Osteoblast (primary cell): ENCODE results near the gene MACROD2. TPM values are rescaled to one million over a fixed set of nuclear protein-coding genes. Genes with fewer than 3 reads are reported as not detected.

Experiments
- DNase-seq: peaks from one replicate; pipeline ENCODE4 v3.0.0; 2011; ENCODE audit warnings: low spot score, mixed read lengths; ENCODE audit not compliant: insufficient read length; ENCODE audit errors: missing footprints
- H2AFZ ChIP-seq: 2 replicates; pipeline ENCODE4 v1.6.0; 2011; ENCODE audit warnings: mild to moderate bottlenecking, low read length
- H3K27ac ChIP-seq: 2 replicates; pipeline ENCODE4 v1.5.1; 2011; ENCODE audit warnings: mild to moderate bottlenecking, low read depth, low read length, moderate library complexity
- H3K27me3 ChIP-seq: 2 replicates; pipeline ENCODE4 v1.6.0; 2012; ENCODE audit warnings: mild to moderate bottlenecking, control low read depth, inconsistent platforms, low read length, moderate library complexity; ENCODE audit not compliant: insufficient read depth
- H3K36me3 ChIP-seq: 2 replicates; pipeline ENCODE4 v1.5.1; 2011; ENCODE audit warnings: mild to moderate bottlenecking, low read length, control low read depth, moderate library complexity; ENCODE audit not compliant: insufficient read depth
- H3K4me1 ChIP-seq: 2 replicates; pipeline ENCODE4 v1.5.1; 2011; ENCODE audit warnings: mild to moderate bottlenecking, low read length, control low read depth, moderate library complexity; ENCODE audit not compliant: insufficient read depth
- H3K4me2 ChIP-seq: 2 replicates; pipeline ENCODE4 v1.6.0; 2011; ENCODE audit warnings: mild to moderate bottlenecking, low read length; ENCODE audit not compliant: insufficient read depth
- H3K4me3 ChIP-seq: fragments of 200-600 bp; sonication (generic); 3 replicates; pipeline ENCODE4 v1.5.1; 2012; ENCODE audit warnings: mild to moderate bottlenecking, low read length, inconsistent platforms; ENCODE audit not compliant: insufficient read depth
- H3K79me2 ChIP-seq: 2 replicates; pipeline ENCODE4 v1.6.0; 2012; ENCODE audit warnings: mild to moderate bottlenecking, low read length, control low read depth, inconsistent platforms; ENCODE audit not compliant: insufficient read depth
- H3K9me3 ChIP-seq: 2 replicates; pipeline ENCODE4 v1.5.1; 2011; ENCODE audit warnings: low read depth, low read length, control low read depth
- H4K20me1 ChIP-seq: 2 replicates; pipeline ENCODE4 v1.6.0; 2012; ENCODE audit warnings: mild to moderate bottlenecking, low read length, control low read depth; ENCODE audit not compliant: insufficient read depth
- CTCF ChIP-seq: IDR thresholded peaks from 2 replicates; pipeline ENCODE4 v1.5.1; 2011; ENCODE audit warnings: mild to moderate bottlenecking, low read depth, low read length, moderate library complexity; ENCODE audit errors: extremely low read depth
- total RNA-seq: library from RNA; depleted of rRNA; stranded (reverse); fragments of >200 nt; gene quantifications from 2 replicates; pipeline ENCODE4 v1.2.3, GENCODE V29; 2012

The MACROD2 gene
- total RNA-seq, 1 donor, result 4.0 TPM

- H3K4me3 ChIP-seq, result no peak overlapping the region
- H3K4me2 ChIP-seq, result no peak overlapping the region
- H3K4me1 ChIP-seq, result no peaks in the 10 kb centered on the region
Observed at GRCh38 chr20:15163632-15164031, 1168.3 kb downstream of the MACROD2 start.

GRCh38 chr20:15164726-15165125 lies 1169.4 kb downstream of the MACROD2 start:
- no peaks in the 10 kb centered on the region for H3K9me3 ChIP-seq
- no peak overlapping the region for H3K27ac ChIP-seq
- no peaks in the 10 kb centered on the region for H3K4me1 ChIP-seq
- H3K79me2 ChIP-seq, result no peaks in the 10 kb centered on the region
- H3K36me3 ChIP-seq, result no peaks in the 10 kb centered on the region
- no peak for TF ChIP-seq CTCF
- H3K4me3 ChIP-seq, result no peak overlapping the region
- no peaks in the 10 kb centered on the region for H3K27me3 ChIP-seq
- H2AFZ ChIP-seq, result no peak overlapping the region
- no peak overlapping the region for H3K4me2 ChIP-seq
- no peaks in the 10 kb centered on the region for H4K20me1 ChIP-seq
- no peak for DNase-seq

More at GRCh38 chr20:15163632-15164031, 1168.3 kb downstream of the MACROD2 start:
- Histone ChIP-seq H3K9me3 (no peaks in the 10 kb centered on the region), H3K27ac (no peak overlapping the region), H4K20me1 (no peaks in the 10 kb centered on the region), H2AFZ (no peak overlapping the region), H3K79me2 (no peaks in the 10 kb centered on the region), H3K27me3 (no peaks in the 10 kb centered on the region), H3K36me3 (no peaks in the 10 kb centered on the region)
- DNase-seq, result no peak
- TF ChIP-seq CTCF, result no peak

GRCh38 chr20:15166744-15167143 lies 1171.4 kb downstream of the MACROD2 start:
- TF ChIP-seq CTCF, result no peak
- Histone ChIP-seq H3K4me1 (no peaks in the 10 kb centered on the region), H3K79me2 (no peaks in the 10 kb centered on the region), H3K36me3 (no peaks in the 10 kb centered on the region), H3K27ac (no peak overlapping the region), H2AFZ (no peak overlapping the region), H3K27me3 (no peaks in the 10 kb centered on the region), H4K20me1 (no peaks in the 10 kb centered on the region), H3K9me3 (no peaks in the 10 kb centered on the region), H3K4me2 (no peak overlapping the region), H3K4me3 (no peak overlapping the region)
- no peak for DNase-seq

GRCh38 chr20:15171016-15171415 lies 1175.7 kb downstream of the MACROD2 start:
- Histone ChIP-seq H3K4me2 (no peak overlapping the region), H3K4me1 (no peaks in the 10 kb centered on the region), H2AFZ (no peak overlapping the region), H3K36me3 (no peaks in the 10 kb centered on the region), H3K9me3 (peaks cover 1% of the 10 kb centered on the region), H4K20me1 (no peaks in the 10 kb centered on the region), H3K4me3 (no peak overlapping the region), H3K79me2 (no peaks in the 10 kb centered on the region), H3K27ac (no peak overlapping the region), H3K27me3 (no peaks in the 10 kb centered on the region)
- TF ChIP-seq CTCF, result no peak
- no peak for DNase-seq
